Measurements from ENCODE around the gene BCL11B.

BCL11B gene

GRCh38 chr14:99194736-99195135, 77.3 kb downstream of the BCL11B start:
- DNase-seq, result no peak

DNA sequence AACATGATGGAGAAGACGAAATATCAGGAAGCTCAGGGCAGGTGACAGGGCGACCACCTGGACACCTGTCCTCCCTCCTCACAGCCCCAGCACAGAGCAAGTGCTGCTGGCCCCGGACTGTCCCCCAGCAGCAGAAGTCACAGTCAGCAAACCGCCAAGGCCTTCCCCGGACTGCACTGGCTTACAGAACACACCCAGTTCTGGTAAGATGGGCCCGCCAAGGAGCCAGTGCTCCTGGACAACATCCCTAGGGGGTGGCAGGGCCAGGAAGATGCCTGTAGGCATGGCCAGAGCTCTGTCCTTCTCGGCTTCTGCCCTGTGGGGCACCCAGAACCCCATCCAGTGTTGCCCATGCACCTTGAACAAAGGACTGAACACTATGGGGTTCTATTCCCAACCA, 77.9 kb downstream of the BCL11B start:
- no peak for DNase-seq

DNA sequence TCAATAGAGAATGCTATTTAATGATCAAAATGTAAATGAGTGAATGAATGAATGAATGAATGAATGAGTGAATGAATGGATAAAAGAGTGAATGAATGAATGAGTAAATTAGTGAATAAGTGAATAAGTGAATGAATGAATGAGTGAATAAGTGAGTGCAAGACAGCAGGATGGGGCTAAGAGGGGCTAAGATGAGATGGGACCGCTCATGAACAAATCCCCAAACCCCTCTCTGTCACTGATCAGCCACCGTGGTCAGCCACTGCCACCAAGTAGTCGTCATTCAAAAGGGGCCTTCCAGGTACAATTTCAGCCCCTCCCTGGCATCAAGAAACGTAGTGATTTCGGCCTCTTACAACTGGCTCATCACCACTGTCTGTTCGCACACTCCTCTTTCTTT, 79.2 kb downstream of the BCL11B start:
- DNase-seq, result no peak

- peak; percentile 47 for DNase-seq
These were observed 79.9 kb downstream of the BCL11B start for GRCh38 chr14:99192028-99192621.

DNA sequence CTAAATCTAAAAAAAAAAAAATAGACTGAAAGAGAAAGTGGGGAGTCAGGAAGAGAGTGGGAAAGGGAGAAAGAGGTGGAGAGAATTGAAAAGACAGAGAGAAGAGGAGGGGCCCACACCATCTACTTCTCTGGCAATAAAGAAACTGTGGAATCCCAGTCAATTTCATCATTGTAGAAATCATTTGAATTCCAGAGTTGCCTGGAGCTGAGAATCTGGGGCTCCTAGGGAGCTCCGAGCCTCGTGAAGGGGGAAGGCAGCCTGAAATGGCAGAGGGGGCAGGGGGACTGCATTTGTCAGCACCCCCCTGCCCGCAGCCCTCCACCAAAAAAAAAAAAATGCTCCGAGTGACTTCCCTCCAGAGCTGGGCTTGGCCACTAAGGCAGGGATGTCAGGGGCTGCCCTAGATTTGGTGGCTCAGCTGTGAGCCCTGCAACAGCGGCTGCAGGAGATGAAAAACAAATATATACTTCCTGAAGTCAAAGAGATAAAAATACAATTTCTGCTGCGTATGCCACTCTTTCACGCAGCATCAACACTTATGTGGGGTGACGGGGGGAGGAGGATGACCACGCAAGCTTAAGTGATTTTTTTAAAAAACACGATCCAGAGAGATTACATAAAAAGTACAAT, 80.5 kb downstream of the BCL11B start:
- peak; percentile 62 for DNase-seq

DNA sequence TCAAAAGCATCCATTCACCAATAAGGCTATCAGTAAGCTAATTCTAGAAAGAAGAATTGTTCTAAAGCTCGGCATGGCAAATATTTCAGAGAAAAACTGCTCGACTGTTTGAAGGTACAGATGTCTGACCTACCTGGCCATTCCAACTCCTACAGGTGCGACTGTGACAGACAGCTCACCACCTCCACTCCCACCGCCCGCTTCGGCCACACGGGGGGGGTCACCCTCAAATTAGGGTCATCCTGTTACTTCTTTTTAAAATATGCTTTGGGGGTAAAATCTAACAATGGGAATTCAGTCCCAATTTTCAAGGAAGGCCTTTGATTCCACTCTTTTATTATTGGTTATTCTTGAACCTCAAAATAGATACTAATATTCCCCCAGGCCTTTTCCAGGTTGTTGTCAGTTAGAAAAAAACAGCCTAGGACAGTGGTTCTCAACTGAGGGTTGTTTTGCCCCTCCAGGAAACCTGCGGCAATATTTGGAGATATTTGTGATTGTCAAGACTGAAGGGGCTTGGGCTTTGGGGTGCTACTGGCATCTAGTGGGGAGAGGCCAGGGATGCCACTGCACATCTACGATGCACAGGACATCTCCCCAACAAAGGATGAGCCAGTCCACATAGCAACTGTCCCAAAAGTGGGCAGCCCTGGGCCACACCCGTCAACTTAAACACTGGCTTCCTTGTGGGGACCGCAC, 81.2 kb downstream of the BCL11B start:
- peak; percentile 53 for DNase-seq

GRCh38 chr14:99189201-99189801, 82.7 kb downstream of the BCL11B start:
- peak; percentile 75 for DNase-seq

DNA sequence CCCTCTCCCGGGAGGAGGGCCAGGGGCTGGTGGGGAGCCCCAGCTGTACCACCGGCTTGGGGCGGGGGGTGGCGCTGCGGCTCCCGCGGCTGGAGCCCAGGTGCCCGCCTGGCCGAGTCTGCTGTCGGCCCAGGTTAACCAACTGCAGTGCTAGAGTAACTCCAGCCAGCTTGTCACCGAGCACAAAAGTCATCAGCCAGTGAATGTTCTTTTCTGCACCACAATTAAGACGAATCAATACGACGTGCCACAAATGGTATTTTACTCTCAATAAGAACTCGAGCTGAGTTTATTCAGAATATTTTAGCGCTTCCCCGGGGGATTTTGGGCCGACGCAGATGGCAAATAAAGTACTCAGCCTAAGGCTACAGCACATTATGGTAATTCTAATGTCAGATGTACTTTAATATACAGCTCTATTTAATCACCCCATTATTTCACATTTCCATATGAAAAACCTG, 83.2 kb downstream of the BCL11B start:
- peak; percentile 57 for DNase-seq

- peak; percentile 11 for DNase-seq
These were observed 84.1 kb downstream of the BCL11B start for GRCh38 chr14:99187858-99188257.

- DNase-seq, result peak; percentile 37
These were observed 84.9 kb downstream of the BCL11B start for GRCh38 chr14:99186956-99187690.

GRCh38 chr14:99186336-99186735, 85.7 kb downstream of the BCL11B start:
- DNase-seq, result peak; percentile 21

DNA sequence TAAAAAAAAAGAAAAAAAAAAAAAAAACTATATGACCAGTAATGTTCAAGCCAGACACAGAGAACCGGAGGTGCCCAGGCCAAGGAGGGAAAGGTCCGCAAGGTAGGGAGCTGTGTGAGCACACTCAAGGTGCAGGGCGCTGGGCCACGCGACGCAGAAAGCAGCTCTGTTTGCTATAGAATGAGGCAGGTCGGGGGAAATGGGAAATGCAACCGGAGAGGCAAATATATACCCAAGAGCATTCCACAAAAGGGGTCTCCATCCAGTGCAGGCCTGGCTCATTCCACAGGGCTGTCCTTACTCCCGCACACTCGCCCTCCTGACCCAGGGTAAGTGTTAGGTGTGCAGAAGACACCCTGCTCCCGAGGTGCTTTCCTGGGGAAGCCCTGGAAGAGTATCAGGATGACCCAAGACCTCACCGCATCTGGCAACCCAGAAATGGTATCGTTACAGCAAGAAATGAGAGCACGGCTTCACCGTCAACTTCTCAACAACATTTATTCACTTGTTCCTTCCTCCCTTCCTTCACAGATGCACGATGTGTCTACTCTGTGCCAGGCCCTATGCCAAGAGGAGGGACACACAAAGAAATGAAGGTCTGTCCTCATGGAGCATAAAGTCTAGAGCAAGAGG, 86.4 kb downstream of the BCL11B start:
- DNase-seq, result peak; percentile 38

DNA sequence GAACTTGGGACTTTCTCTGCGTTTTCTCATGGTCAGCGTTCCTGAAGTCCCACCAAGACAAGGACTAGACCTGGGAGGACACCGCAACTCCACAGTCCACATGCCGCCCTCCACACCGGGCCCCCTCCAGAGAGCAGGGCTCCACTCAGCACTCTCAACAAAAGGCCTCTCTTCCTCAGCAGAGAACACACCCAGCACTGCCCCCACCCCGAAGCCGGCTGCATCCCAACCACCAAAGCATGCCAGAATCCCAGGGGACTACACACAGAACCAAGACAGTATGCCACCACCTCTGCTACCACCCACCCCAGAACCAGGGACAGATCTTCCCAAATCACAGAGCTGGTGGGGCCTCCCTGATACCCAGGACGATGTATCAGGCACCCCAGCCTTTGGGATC, 88.3 kb downstream of the BCL11B start:
- DNase-seq, result peak; percentile 12

- peak; percentile 7 for DNase-seq
These were observed 88.7 kb downstream of the BCL11B start for GRCh38 chr14:99183311-99183710.

GRCh38 chr14:99182548-99183250, 89.3 kb downstream of the BCL11B start:
- no peak for DNase-seq

GRCh38 chr14:99181804-99182520, 90.0 kb downstream of the BCL11B start:
- no peak for DNase-seq

DNA sequence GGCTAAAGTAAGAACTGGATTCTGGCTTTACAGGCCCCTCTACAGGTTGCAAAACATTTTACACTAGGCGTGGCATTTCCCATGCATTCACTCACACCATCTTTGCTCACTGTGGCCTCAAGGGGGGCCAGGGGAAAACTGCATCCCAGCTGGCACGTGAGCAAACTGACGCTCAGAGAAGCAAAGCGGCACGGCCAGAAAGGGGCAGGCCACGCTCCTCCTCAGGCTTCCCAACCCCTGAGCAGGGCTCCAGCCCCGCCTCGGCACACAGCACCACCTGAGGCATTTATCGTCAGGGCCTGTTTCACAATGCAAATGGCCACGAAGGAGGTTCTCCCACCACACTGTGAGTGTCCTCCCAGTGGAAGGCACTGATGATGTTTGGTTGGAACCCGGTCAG, 90.8 kb downstream of the BCL11B start:
- peak; percentile 36 for DNase-seq

DNA sequence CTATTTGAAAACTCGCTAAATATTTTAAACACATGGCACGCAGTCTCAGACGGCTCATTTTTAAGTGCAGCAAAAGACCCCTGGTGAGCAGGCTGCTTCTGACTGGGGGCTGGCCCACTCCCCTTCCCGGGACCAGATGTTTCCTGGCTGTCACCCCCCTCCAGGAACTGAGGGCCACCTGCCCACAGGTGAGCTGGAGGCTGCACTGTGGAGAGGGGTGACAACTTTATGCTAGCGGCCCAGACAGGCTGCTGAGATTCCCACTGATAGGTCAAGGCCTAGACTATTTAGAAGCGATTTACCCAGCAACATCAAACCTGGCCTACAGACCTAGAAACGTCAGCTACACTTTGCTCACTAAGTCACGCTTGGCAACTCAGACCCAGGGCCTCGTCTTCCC, 92.1 kb downstream of the BCL11B start:
- peak; percentile 8 for DNase-seq

GRCh38 chr14:99179506-99179905, 92.5 kb downstream of the BCL11B start:
- DNase-seq, result peak; percentile 7

DNA sequence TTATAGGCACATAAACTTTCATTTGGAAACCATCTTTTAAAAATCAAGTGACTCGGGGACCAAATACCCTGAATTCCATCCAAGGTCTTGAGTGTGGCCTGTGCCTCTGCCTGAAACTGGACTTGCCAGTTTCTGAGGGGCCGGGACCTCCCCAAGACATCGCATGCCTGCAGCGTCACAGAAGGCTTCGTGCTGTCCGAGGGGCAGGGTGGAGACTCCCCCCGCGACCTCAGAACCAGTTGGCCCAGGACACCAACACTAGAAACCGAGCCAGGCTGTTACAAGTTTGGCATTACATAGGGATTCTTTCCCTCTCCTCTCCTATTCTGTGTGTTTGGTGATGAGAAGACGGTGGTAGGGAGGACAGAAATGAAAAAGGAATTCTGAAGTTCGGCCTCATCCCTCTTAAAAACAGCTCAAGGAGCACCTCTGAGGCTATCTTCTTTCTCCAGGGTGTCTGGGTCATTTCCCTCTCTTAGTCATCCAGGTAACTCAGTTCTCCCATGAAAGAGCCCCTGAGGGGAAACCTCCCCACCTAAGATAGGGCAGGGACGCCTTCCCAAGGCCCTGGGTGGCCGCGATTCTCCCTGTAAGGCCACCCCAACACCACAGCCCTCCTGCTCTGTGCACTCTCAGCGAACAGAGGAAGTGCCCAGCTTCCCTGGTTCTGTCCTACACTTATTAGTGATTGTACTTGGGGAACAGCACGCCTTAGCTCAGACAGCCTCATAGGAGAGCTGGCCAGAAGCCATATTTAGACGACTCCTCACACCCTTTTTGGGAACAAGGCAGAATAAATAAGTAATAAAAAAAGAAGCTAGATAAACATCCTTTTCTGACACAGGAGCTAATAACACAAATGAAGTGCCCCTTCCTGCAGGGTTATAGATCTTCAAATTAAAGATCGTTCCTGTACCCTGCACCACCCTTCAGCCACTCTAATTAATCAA, 93.8 kb downstream of the BCL11B start:
- DNase-seq, result peak; percentile 2

Measured in CD4-positive, alpha-beta T cell treated with Interleukin-17A for 4 hours (primary cell).